ENCODE measurements around the gene FCAMR. TPM values are rescaled to one million over a fixed set of nuclear protein-coding genes. Genes with fewer than 3 reads are reported as not detected.
A peak's percentile ranks its signal among the peaks of the same experiment; 100 is the strongest.

FCAMR gene
- total RNA-seq, 1 donor from 2014 or later: not detected

DNA sequence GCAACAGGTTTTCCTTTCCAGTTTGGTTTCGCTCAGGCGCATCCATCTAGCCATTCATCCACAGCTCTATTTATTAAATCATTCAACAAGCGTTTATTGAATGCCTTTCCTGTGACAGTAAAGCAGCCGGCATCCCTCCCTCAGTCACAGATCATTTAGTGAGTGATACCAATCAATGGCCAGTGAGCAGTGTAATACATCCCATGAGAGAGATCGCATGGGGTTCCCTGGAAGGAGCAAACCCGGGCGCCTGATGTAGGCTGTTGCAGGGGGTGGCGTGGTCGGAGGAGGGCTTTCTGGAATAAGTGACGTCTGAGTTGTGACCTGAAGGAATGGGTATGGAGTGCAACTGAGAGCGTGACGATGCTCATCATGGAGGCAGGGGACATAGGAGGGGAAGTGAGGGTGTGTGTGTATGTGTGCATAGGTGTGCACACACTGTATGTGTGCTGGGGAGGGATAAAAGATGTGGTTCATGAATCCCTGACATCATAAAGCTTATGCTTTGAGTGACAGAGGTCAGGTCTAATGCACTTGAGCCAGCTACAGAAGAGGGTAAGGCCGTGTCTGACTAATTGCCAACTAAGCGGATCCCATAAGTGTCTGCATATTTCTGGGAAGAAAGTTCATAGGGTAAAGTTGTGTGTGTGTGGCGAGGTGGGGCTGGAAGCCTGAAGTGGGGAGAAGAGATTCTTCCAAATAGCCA lies 55.1 kb downstream of the FCAMR start:
- Mint-ChIP-seq H3K9me3 (ENCODE audit: low read depth) (no peaks in the 10 kb centered on the region), H3K27me3 (ENCODE audit: low read depth) (peaks cover 42% of the 10 kb centered on the region), H3K4me1 (ENCODE audit: low read depth) (peaks cover 4% of the 10 kb centered on the region), H3K27ac (ENCODE audit: unreplicated experiment) (no peak overlapping the region), H3K36me3 (ENCODE audit: low read depth) (no peaks in the 10 kb centered on the region), H3K4me3 (ENCODE audit: unreplicated experiment) (no peak overlapping the region)
- TF ChIP-seq, protein P1, sequence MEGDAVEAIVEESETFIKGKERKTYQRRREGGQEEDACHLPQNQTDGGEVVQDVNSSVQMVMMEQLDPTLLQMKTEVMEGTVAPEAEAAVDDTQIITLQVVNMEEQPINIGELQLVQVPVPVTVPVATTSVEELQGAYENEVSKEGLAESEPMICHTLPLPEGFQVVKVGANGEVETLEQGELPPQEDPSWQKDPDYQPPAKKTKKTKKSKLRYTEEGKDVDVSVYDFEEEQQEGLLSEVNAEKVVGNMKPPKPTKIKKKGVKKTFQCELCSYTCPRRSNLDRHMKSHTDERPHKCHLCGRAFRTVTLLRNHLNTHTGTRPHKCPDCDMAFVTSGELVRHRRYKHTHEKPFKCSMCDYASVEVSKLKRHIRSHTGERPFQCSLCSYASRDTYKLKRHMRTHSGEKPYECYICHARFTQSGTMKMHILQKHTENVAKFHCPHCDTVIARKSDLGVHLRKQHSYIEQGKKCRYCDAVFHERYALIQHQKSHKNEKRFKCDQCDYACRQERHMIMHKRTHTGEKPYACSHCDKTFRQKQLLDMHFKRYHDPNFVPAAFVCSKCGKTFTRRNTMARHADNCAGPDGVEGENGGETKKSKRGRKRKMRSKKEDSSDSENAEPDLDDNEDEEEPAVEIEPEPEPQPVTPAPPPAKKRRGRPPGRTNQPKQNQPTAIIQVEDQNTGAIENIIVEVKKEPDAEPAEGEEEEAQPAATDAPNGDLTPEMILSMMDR (IDR thresholded peaks at IDR 0.05): no peak
- DNase-seq (ENCODE audit: low spot score): no peak

- no peak for DNase-seq (ENCODE audit: low spot score)
- Mint-ChIP-seq H3K4me3 (ENCODE audit: unreplicated experiment) (no peak overlapping the region), H3K4me1 (ENCODE audit: low read depth) (peaks cover 5% of the 10 kb centered on the region), H3K27ac (ENCODE audit: unreplicated experiment) (no peak overlapping the region), H3K27me3 (ENCODE audit: low read depth) (peaks cover 44% of the 10 kb centered on the region), H3K9me3 (ENCODE audit: low read depth) (no peaks in the 10 kb centered on the region), H3K36me3 (ENCODE audit: low read depth) (no peaks in the 10 kb centered on the region)
- TF ChIP-seq, protein P1 (IDR thresholded peaks at IDR 0.05): no peak
Observed at GRCh38 chr1:206913766-206914537, 56.3 kb downstream of the FCAMR start.

DNA sequence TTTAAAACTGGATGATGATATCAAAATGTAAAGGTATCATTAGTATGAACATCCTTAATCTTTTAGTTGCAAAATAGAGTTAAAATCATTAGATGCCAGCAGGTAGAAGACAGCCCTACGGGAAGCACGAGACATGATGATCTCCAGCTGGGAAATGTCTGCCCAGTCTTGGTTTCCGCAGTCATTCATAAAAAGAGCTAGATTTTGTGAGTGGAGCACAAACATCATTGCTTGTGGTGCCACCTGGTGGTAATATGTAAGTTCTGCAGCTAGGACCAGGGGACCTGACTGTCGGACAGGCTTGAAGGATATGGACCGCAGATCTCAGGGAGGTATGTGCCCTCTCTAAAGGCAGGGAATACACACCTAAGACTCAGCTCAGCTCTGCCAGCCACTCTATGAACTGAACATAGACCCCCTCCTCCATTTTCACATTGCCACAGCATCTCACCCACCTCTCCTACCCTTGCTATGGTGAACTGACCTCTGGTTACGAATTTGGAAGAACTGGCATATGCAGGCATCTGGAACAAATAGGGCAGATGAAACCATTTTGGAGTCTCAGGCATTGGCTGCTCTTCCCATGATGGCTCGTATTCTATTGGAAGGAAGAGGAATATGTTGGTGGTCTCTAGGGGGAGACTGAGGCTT lies 57.7 kb downstream of the FCAMR start:
- no peaks in the 10 kb centered on the region for H3K36me3 Mint-ChIP-seq (ENCODE audit: low read depth)
- peaks cover 41% of the 10 kb centered on the region for H3K27me3 Mint-ChIP-seq (ENCODE audit: low read depth)
- peaks cover 8% of the 10 kb centered on the region for H3K4me1 Mint-ChIP-seq (ENCODE audit: low read depth)
- TF ChIP-seq, protein P1 (IDR thresholded peaks at IDR 0.05): peak; percentile 89
- DNase-seq (ENCODE audit: low spot score): no peak
- H3K27ac Mint-ChIP-seq (ENCODE audit: unreplicated experiment): no peak overlapping the region
- no peaks in the 10 kb centered on the region for H3K9me3 Mint-ChIP-seq (ENCODE audit: low read depth)
- no peak overlapping the region for H3K4me3 Mint-ChIP-seq (ENCODE audit: unreplicated experiment)

DNA sequence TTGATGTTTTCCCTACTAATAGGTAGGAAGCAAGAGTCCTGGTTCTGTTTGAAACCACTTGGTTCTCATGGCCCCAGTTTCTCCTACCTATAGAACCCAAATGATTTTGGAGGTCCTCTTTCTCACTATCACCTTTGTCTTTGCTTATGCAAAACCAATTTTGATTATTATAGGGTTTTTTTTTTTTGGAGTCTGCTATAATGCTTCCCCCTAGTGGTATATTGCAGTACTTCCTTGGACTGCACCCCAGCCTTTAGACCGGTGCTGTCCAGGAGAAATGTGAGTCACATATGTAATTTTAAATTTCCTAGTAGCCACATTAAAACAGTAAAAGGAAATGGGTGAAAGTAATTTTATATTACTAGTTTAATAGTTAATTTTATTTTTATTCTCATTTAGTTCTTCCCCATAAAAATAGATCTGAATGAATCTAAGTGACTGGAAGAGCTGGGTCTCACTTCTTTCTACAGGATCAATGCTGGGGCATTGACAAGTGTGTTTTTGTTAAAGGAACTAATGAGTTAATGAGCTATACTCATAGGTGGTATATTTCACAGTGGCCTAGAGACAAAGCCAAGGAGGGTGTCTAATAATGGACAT lies 59.1 kb downstream of the FCAMR start:
- H3K36me3 Mint-ChIP-seq (ENCODE audit: low read depth): no peaks in the 10 kb centered on the region
- no peak for DNase-seq (ENCODE audit: low spot score)

More for the DNA sequence above, 59.1 kb downstream of the FCAMR start:
- Mint-ChIP-seq H3K9me3 (ENCODE audit: low read depth) (no peaks in the 10 kb centered on the region), H3K27me3 (ENCODE audit: low read depth) (peaks cover 33% of the 10 kb centered on the region), H3K4me1 (ENCODE audit: low read depth) (peaks cover 8% of the 10 kb centered on the region), H3K27ac (ENCODE audit: unreplicated experiment) (no peak overlapping the region), H3K4me3 (ENCODE audit: unreplicated experiment) (no peak overlapping the region)
- TF ChIP-seq, protein P1 (IDR thresholded peaks at IDR 0.05): peak; percentile 93
